GM21515 (cell line): Measurements from ENCODE around the gene SOBP.
"Not testable (repeated sequence)": the region's sequence is repeated elsewhere in the genome, so short reads cannot be mapped to it uniquely, and the experiment has no call there.

Experiments
- ATAC-seq: cut with Tn5 transposase; IDR thresholded peaks from one replicate; pipeline ENCODE4 v1.9.1; 2021; ENCODE audit not compliant: unreplicated experiment

SOBP gene

DNA sequence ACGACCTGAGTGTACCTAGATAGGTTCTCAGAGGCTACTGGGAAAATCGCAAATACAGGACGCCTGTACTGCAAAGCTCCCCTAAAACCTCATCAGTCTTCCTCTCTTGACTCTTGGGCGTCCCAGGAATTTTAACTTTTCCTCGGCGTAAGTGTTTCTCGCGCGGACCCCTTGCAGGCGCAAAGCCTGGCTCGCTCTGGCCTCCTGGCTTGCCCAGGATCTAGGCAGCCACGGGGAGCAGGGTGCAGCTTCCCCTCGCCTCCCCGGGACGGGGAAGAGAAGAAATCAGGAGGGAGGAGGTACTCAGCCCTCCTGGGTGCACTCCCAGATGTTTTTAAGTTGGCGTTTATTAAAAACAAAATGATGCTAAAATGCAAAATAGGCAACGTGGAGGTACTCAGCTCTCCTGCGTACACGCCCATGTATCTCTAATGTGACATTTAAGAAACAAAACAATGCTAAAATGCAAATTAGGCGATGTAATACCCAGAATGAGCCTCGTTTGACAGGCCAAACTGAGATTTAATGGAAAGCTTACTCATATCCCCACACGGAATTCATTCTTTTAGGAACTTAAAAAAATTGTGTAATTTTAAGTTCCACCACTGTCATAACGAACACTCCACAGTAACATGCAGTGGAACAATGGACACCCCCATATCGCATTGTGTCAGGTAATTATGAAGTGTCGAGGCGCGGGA is 1.6 kb upstream of the SOBP start:
- no peak for ATAC-seq

DNA sequence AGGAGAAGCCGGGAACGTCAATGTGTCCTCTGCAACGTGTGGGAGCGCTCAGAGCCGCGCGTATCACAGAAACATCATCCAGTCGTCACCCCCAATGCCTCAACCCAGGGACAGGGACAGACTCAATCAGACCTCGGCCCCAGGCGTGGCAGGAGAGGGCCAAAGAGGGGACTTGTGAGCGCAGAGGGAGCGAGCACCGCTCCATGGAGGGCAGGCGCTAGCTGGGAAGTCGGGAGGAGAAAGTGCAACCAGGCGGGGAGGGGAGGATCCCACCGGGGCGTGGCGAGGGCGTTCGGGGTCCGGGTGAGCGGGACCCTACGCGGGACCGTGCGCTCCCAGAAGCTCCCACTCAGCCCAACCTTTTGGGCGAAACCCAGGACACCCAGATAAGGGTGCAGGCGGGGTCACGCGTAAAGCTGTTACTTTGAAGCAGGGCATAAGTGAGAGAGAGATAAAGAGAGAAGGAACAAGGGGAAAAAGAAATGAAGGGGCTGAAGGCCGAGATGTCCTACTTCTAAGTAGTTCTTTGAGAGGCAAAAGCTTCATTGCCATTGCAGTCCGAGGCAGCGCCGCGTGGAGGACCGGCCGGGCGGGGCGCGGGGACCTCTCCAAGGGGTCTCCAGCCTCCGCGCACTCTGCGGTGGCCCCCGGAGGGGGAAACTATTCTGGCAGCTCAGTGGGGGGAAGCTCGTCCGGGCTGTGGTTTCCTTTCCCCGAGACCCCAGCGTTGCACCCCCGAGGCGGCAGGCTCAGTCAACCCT is 862 bp upstream of the SOBP start:
- no peak for ATAC-seq

DNA sequence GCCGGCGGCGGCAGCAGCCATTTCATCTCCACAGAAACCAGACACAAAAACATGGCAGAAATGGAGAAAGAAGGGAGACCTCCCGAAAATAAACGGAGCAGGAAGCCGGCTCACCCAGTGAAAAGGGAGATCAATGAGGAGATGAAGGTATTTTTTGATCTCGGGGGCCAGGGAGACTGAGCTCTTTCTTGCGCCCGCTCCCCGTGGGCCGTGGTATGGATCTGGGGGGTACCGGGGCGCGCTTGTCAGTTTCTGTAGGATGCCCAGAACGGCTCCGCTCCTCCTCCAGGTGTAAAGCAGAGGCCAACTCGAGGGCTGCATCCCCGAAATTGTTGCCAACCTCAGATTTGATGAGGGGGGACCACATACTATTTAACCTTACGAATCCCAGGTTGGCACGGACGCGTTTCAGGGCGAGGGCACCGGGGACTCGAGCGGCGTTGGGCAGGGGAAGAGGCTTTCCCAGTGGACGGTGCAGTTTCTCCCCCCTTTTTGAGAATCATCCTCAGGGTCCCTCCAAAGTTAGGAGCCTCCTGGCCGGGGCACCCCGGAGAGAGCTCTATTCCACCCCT is 735 bp downstream of the SOBP start:
- ATAC-seq = no peak

DNA sequence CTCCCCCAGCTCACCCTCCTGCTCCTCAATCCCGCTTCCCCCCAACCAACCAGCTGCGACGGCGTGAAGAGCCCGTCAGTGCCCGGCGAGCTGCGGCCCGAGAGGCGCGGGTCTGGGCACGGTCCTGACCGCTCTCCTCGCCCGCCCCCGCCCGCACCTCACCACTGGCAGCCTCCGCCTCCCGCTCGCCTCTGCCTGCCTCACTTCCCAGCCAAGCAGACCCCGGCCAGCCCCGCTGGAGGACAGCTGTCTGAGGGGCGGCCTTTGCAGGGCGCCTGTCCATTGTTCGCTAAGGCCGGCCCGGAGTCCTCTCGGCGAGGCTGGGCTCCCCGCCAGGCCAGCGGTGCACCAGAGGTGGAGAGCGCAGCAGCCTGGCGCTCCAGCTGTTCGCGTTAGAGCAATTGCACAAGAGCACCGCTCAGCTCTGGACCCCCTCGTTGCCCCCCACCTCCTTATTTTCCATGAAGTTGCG is 1.3 kb downstream of the SOBP start:
- no peak for ATAC-seq

DNA sequence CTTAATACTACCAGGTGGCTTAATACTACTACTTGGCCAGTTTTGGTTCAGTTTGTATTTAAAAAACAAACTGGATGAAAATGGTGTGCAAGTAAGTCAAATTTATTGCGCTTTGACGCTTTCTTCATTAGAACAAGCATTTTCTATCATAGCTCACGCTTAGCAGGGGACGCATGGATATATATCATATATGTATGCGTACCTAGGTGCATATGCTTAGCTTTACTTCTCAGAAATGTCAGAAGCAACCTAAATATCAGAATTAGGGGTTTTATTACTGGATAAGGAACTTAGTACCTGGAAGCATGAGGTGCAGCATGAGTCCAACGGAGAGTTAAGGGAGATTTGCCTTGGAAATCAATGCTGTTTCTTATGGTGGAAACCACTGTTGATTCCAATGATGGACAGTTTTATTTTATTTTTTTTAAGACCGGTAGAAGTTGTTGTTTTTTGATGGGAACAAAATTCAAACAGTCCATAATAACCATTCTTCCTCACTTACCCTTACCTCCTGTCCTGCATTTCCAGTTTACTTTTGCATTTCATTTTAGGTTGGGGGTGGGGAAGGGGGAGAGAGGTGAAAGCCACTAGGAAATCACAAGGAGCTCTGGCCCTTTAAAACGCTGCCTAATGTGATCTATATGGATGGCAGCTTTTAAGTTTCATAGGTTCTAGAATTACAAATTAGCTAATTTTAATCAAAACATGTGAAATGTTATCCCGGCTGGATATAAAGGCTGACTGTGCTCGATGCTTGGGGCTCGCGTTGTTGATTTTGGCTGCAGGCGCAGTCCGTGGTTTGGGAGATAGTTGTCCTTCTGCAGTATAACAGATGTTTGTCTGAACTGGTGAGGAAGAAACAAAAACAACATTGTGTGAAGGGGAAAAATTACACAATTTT is 2.1 kb downstream of the SOBP start:
- no peak for ATAC-seq

DNA sequence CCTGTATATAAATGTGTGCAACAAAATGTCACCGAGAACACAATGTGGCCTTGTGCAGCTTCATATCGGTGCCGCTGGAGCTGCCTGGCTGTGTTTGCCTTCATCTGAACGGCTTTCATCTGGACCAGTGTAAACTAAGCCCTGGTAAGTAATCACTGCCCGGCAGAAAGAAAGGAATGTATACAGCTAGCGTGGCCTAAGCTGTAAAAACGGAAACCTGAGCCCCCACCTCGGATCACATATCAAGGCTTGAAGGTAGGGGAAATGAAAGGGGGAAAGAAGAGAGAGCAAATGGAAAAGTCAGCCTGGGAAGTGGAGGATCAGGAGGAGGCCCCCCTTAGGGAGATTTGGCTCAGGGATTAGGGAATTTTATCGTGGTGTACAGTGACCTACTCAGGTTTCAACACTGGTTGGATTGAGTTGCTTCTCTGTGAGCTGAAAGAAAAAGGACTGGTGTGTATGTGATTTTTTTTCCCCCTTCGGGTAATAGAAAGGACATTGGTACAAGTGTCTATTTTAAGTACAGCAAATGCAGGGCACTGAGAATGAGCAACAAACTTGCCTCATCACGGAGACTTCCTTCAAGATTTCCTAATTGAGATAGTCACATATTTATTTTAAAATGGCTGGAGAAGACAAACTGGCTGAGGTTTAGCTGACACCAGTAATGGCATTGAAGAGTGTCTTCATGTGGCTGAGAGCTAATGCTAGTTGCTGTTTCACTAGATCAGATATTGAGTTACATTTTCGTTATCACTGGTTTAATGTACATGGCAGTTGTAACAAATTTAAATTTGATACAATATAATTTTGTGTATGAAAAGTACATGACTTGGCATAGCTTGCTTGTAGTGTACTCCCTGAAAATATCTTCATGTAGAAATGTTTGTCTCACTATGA is 3.5 kb downstream of the SOBP start:
- no peak for ATAC-seq

DNA sequence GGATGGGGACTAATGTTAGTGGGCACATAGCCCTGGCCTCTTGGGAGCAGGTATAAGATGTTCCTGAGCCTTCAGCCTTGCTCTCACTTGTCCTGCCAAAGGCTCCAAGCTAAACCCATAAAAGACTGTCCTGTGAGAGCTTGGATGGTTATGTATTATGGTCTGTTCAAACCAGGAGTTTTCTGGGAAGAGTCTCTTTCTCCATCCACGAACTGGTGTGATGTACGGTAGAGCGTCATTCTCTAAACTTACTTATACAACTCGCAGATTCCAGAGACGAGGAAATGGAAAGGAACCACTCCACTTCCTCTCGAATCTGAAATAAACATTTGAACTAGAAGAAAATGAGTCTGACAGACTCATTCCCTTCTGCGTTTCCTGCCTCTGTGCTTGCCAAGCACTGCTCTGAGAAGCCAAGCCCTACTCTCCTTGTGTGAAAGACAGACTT is 5.3 kb downstream of the SOBP start:
- no peak for ATAC-seq

DNA sequence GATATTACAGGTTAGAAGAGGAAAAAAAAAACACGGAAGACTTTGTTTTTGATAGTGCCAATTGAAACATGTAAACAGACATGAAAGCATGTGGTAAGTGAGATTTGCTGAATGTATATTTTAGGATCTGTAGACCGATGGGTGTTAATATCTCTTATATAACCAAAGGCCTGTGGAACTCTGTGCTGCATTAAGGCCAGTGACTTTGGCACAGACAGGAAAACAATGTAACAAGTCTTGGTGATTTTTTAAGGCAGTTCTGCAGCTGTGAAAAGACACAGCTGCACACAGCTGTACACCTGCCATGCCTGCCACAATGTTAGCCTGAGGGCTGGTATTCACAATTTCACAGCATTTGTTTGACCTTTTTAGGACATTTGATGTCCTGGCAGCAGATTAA is 6.1 kb downstream of the SOBP start:
- ATAC-seq = no peak

DNA sequence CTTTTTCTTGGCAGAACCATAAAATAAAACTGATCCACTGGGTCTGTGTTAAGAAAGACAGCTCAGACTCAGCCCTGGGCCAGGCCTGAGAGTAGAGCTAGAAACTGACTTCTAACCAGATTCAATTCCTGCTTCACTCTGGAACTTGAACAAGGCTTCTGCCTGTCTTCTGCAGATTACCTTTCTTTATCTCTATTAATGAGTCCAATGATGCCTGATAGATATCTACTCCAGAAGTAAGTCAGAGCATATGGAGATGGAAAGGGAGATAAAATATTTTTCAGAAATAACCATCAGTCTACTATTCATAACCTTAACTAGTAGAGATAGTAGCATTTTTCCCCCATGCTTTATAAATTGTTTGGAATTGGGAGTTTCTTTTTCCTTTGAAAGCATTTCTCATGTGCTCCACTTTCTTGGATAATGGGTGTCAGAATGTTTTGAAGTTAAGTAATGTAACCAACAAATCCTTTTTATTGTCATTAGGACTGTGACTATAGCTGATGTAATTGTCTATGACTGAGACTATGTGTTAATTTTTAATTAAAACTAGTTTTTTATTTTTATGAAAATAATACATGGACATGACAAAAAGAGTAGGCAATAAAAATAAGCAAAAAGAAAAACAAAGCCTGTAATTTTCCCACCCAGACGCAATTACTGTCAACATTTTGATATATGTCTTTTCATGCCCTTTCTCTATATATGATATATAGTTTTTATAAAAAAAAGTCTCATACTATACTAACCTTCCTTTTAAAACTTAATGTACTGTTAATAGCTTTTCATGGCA is 7.2 kb downstream of the SOBP start:
- no peak for ATAC-seq

DNA sequence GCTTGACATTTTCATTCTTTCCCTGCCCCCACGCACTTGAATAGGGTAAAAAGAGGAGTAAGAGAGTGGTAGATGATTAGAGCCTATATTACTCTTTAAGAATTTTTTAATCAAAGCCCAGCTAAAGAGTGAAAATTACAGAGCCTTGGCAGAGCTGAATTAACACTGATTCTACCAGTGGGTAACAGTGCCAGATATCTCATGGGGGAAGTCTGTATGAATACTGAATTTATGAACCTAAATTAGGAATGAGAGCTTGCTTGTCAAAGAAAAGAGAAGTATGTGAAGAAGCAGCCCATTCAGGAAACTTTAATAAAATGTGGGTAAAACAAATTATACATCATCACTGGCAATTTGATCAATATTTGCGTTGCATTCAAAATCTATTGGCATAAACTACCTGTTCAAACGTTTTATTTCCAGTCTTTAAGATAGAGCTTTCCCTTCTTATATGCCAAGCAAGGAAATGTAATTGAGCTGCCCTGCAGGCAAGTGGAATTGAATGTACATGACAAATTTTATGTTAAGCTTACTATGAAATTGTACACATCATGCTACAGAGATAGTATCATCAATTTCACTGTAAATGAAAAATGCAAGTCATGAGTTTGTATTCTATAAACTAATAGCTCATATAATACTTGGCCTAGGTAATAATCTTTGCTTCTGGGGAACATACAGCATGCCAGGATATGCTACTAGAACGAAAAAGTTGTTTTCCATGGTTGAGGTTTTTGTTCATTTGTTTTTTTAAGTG is 14.5 kb downstream of the SOBP start:
- no peak for ATAC-seq

DNA sequence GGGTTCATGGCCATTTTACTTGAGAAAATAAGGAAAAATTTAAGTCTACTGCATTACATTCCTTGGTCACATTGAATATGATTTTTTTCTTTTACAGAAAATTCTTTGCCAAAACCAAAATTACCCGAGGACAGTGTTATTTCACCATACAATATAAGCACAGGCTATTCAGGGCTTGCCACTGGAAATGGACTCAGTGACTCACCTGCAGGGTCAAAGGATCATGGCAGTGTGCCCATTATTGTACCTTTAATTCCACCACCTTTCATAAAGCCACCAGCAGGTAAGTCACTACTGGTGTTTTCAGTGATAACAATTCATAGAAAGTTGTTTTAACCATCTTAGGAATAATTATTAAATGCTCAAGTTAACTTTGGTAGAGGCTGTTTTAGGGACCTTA is 16.2 kb downstream of the SOBP start:
- ATAC-seq = no peak

DNA sequence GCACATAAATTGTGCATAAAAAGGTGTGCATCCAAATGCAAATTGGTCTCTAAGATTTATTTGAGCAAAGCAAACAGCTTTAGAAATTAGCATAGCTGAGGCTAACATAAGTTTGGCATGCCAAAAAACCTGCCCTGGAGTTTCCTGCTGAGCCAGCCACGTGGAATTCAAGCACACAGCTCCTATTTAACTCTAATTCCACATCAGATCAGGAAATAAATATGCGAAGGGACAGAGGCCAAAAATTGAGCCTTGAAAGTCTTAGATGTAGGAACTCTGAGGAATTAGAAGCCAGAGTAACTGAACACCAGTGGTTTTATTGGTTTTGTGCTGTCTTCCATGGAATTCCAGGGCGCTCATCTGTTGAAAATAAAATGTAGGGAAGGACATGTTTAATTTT is 19.6 kb downstream of the SOBP start:
- no peak for ATAC-seq

DNA sequence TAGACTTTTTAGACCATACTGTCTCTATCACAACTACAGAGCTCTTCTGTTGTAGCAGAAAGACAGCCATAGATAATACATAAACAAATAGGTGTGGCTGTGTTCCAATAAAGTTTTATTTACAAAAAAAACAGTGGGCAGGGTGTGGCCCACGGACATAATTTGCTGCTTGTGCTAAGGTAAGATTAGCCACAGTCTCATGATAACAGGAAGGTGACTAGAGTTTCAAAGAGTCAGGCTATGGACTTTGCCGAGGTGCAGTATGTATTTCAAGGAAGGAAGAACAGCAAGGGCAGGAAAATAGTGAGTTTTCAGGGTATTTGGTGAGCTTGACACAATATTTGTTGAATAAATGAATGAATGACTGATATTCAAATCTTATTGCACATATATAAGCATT is 20.2 kb downstream of the SOBP start:
- ATAC-seq = no peak

DNA sequence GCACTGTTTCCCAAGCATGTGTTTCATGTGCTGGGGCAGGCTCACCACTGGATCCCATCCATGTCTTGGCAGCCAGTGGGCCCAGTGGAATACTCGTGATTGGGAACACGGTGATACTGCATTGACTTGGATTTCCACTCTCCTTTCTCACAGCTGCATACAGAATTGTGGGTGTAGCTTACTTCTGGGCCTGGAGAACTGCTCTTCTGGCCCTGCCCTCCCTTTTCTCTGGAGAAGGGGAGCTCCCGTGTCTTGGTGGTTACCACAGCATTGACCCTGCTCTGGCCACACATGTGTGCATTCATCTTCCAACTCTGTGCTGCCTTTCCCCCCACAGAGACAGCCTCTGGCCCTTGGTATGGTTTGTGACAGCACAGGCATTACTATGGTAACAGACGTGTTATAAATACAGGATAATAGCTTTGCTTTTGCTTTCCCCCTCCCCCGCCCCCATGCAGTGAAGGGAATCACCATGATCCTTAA is 21.6 kb downstream of the SOBP start:
- ATAC-seq = no peak

DNA sequence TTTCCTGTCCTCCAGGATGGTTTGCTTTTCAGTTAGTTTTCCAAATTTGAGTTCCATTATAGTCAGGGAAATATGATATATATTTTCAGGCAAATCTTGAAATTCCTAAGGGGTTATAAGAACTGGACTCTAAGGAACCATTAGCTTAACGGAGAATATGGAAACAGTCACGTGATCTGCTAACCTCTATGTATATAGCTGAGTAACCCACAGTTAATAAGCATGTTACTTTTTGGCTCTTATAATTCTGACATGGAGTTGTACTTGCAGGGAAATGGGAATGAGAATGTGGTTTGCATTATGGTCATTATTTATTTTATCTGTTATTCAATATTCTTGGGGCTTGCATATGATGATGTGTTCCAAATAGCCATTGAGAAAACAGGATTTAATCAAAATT is 23.3 kb downstream of the SOBP start:
- no peak for ATAC-seq

DNA sequence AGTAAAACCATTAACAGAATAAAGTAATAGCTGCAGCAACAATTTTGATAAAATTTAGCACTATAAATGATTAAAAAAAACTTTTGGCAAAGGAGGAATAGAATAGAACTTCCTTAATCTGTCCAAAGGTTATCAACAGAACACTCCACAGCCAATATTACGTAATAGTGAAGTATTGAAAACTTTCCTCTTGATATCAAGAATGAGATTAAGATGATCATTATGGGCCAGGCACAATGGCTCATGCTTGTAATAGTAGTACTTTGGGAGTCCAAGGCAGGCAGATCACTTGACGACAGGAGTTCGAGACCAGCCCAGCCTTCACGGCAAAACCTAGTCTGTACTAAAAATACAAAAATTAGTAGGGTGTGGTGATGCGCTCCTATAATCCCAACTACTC is 26.0 kb downstream of the SOBP start:
- ATAC-seq = no peak

DNA sequence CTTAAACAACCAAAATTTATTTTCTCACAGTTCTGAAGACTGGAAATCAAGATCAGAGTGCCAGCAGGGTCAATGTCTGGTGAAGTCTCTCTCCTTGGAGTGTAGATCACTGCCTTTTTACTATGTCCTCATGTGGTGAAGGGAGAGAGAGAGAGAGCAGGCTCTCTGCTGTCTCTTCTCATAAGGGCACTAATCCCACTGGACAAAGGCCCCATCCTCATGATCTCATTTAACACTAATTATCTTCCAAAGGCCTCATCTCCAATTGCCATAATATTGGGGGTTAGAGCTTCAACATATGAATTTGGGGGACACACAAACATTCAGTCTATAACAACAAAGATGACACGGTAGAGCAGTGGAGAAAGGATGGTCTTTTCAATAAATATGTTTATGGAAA is 27.4 kb downstream of the SOBP start:
- no peak for ATAC-seq

DNA sequence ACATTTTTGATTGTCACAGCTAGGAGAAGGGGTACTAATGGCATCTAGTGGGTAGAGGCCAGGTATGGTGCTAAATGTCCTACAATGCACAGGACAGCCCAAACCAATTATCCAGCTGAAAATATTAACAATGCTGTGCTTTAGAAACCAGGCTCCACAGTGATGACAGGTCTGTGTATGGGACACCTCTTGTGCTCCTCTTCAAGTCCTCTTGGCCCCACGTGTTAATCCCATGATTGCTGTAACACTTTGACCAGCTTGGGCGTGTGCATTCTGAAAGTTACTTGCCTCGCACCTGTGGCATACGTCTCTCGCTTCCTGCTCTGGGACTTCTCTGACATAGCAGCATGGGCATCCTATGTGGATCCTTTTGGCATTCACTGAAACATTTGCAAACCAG is 29.3 kb downstream of the SOBP start:
- ATAC-seq = not testable (repeated sequence)
